ENCODE results near the gene AQP3.
"Not testable (repeated sequence)": the region's sequence is repeated elsewhere in the genome, so short reads cannot be mapped to it uniquely, and the experiment has no call there.

AQP3 gene

GRCh38 chr9:33446946-33447798 lies at the start of gene AQP3:
TSS of gene AQP3 (minus strand) at chr9:33447593. CDS start at chr9:33447530, 63 bp downstream.
- in situ Hi-C loops (cut with MboI; ENCODE audit: low sequenced_read_pairs), result no loop called here

DNA sequence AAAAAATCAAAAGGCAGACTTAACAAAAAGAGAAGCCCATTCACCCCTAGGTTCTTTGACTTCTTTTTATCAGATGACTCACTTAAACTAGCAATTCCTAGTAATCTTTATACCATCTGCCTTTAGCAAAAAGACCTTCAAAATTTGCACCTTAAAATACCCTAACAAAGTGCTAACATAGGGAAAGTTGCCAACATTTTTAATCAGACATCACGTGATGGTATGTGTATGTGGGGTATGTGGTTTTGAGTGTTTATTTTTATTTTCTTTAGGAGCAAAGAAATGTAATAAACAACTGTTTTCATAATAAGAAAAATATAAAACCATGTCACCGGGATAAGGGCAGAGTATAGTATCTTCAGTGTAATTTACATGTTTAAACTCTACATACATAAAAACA lies 46.4 kb upstream of the AQP3 start:
- in situ Hi-C loops (cut with MboI; ENCODE audit: low sequenced_read_pairs), result not testable (repeated sequence)

DNA sequence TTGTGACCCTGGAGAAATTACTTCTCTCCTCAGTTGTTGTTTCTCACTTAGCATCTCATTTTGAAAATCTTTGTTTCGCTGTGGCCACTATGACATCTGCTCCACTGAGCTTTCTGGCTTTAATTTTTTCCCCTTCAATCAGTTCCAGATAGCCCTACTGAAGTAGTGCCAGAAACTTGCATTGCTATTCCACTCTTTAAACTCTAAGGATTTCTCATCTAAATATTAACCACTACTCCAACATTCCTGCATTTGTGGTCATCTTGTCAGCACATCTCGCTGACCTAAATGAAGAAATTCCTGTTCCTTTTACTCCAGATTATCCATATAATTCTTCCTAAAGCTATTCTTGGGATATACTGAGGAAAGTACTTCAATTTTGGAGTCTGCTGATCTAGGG lies 41.7 kb upstream of the AQP3 start:
- in situ Hi-C loops (cut with MboI; ENCODE audit: low sequenced_read_pairs), result no loop called here

- in situ Hi-C loops (cut with MboI; ENCODE audit: low sequenced_read_pairs), result not testable (repeated sequence)
Measured at GRCh38 chr9:33485312-33485711, 37.9 kb upstream of the AQP3 start.

DNA sequence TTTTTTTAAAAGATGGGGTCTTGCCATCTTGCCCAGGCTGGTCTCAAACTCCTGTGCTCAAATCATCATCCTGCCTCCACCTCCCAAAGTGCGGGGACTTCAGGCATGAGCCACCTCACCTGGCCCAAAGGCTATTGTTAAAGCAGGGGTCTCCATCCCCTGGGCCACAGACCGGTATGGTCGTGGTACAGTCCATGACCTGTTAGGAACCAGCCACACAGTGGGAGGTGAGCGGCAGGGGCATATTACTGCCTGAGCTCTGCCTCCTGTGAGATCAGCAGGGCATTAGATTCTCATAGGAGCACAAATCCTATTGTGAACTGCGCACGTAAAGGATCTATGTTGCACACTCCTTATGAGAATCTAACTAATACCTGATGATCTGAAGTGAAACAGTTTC lies 33.6 kb upstream of the AQP3 start:
- in situ Hi-C loops (cut with MboI; ENCODE audit: low sequenced_read_pairs), result no loop called here

- in situ Hi-C loops (cut with MboI; ENCODE audit: low sequenced_read_pairs), result no loop called here
Measured at GRCh38 chr9:33480106-33480505, 32.7 kb upstream of the AQP3 start.

- in situ Hi-C loops (cut with MboI; ENCODE audit: low sequenced_read_pairs), result no loop called here
Measured at GRCh38 chr9:33476503-33476902, 29.1 kb upstream of the AQP3 start.

- in situ Hi-C loops (cut with MboI; ENCODE audit: low sequenced_read_pairs), result no loop called here
Measured at GRCh38 chr9:33475357-33475756, 28.0 kb upstream of the AQP3 start.

GRCh38 chr9:33473643-33474352 lies 26.4 kb upstream of the AQP3 start, which contains the start of gene NOL6:
TSS of gene NOL6 (minus strand) at chr9:33473924. CDS start at chr9:33473842, 82 bp downstream.
- in situ Hi-C loops (cut with MboI; ENCODE audit: low sequenced_read_pairs), result no loop called here

DNA sequence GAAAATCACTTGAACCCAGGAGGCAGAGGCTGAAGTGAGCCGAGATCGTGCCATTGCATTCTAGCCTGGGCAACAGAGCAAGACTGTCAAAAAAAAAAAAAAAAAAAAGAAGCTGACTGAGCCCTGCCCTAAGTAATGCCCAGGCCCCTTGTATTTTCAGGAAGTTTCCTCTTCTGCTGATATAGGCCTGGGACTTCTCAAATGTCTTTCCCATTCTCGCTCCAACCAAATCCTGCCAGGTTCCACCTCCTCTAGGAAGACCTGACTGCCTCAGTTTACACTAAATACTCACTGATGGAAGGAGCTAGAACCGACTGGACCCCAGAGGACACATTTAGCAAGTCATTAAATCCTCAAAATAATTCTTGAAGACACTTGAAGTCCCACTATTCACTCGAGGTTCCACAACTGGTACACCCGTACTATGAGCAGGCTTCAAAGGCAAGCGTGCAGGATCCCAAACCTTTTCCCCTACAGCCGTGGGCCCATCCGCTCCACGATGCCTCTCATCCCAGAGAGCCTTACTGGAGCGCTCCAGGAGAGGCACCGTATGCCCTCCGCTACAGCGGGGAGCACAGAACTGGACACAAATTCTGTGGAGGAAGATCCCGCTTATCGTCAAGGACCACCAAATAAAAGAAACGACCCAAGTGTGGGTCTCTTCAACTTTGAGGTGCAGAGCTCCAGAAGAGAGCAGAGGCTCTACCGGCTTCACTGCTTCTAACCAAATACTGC lies 25.7 kb upstream of the AQP3 start:
- in situ Hi-C loops (cut with MboI; ENCODE audit: low sequenced_read_pairs), result no loop called here

- in situ Hi-C loops (cut with MboI; ENCODE audit: low sequenced_read_pairs), result no loop called here
Measured at GRCh38 chr9:33472171-33472880, 24.9 kb upstream of the AQP3 start.

DNA sequence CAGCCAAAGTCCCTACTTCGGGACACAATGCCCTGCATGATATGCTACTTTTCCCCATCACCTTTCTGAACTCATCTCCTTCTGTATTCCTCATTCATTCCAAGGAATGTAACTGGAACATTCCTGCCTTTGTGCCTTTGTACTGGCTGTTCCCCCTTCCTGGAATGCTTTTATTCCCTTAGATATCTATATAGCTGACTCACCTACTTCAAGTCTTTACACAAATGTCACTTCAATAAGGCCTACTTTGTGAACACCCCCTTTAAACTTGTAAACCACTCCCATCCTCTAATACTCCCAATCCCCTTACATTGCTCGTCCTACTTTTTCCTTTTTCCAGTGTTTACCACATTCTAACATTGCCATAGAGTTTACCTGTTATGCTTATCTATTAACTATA lies 24.0 kb upstream of the AQP3 start:
- in situ Hi-C loops (cut with MboI; ENCODE audit: low sequenced_read_pairs), result no loop called here

GRCh38 chr9:33469891-33470290 lies 22.5 kb upstream of the AQP3 start:
- in situ Hi-C loops (cut with MboI; ENCODE audit: low sequenced_read_pairs), result no loop called here

DNA sequence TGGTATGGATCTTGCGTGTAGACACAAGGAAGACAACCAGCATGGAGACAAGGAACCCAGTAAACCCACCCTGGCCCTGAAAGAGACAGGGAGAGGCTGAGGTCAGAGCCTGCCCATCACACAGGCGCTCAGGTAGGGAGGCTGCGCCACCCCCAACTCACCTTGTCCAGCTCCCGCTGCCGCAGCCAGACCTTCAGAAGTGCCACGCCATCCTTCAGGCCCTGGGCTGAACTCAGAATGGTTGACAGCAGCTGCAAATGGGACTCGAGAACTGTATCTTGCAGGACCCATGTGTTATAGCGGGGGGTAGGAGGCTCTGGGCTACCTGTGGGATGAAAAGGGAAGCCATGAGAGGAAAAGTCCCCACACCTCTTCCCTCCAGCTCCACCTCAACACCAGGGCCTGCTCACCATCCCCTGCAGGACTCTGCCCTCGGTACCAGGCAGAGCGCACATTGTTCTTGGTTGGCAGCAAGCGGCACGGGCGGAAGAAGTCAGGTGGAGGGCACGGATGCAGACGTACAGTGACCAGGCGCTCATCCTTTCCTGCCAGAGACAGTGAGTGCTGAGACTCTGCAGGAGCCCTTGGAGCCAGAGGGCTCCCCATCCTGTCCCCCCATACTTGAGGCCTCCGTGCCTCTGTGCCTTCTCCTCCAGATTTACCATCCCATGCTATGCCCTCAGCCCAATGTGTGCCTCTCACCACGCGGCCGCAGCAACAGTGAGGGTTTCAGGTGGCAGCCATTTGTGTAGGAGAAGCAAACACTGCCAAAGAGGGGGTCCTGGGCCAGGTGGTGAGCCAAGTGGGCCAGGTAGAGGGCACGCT lies 21.6 kb upstream of the AQP3 start:
- in situ Hi-C loops (cut with MboI; ENCODE audit: low sequenced_read_pairs), result no loop called here

DNA sequence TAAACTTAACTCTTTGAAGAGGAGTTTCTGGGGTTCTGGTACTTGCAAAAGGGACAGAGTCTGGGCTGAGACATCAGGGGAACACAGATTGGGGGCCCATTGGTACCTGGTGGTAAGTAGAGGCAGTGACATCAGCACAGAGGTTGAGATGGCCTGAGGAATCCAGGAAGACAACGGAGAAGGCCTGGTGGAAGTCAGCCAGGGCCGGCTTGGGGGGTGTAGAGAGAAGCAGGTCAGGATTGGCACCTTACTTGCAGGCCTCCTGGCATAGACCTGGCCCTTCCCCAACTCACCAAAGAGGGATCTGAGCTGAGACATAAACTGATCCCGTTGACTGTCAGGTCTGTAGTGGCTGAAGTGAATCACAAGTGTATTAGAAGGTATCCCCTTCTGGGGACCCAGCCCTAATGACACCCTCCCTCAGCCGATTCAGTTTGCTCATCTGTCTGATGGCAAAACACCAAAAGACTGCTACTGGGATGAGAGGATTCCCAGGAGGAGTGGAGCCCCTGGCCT lies 20.9 kb upstream of the AQP3 start:
- in situ Hi-C loops (cut with MboI; ENCODE audit: low sequenced_read_pairs), result no loop called here

GRCh38 chr9:33467526-33467925 lies 20.1 kb upstream of the AQP3 start:
- in situ Hi-C loops (cut with MboI; ENCODE audit: low sequenced_read_pairs), result no loop called here

DNA sequence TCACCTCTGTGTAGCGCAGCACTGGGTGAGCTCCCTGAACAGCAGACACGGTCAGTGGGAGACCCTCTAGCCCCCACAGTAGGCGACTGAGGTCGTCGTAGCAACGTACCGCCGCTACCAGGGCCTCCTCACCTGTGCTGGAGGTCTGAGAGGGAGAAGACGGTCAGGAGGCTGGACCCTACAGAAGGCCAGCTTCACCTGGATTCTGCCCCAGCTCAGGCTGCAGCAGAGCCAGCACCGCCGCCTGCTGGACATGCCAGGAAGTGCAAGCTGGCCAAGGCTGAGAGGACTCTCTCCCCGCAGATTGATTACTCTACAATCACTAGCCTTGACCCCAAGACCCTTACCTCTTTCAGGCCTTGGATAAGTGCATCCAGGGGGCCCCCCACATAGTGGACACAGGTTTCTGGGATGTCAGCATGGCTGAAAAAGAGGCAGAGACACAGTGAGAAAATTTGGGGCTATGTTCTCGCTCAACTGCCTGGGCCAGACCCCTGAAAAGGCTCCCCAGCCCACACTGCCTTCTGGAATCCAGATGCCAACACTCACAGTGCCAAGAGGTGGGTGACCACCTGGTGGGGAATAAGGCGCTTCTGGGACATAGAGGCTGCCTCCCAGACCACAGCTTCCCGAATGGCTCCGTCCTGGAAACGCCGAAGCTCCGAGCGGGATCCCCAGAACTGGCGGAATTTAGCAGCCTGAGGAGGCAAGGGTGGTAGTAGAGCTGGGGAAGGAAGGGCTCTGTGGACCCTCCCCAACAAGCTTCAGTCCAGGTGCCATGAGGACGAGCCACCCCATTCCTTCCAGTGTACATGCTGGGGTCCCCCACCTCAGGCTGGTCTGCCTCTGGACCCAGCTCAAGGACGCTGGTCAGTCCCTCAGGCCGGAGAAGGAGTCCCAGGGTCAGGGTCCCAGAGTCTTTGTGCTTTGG lies 19.4 kb upstream of the AQP3 start:
- in situ Hi-C loops (cut with MboI; ENCODE audit: low sequenced_read_pairs), result no loop called here

Measured in HL-60/S4 treated with retinoic acid at 250 ng/mL for 4 days and 3 days (cell line).